Chondrocyte (in vitro differentiated cells): ENCODE results near the gene MAP2K5. TPM values are rescaled to one million over a fixed set of nuclear protein-coding genes. Genes with fewer than 3 reads are reported as not detected.

Experiments
- DNase-seq: peaks from one replicate; pipeline ENCODE4 v3.0.0; 2021; ENCODE audit warnings: mixed read lengths, low spot score
- H3K27ac Mint-ChIP-seq: one replicate; pipeline ENCODE4 v1.8.0; 2021; ENCODE audit warnings: mild to moderate bottlenecking, moderate library complexity, mixed read lengths; ENCODE audit not compliant: unreplicated experiment
- H3K27me3 Mint-ChIP-seq: 2 replicates; pipeline ENCODE4 v1.8.0; 2021; ENCODE audit warnings: low read depth, mixed read lengths
- H3K36me3 Mint-ChIP-seq: 2 replicates; pipeline ENCODE4 v1.8.0; 2021; ENCODE audit warnings: low read depth, mixed read lengths
- H3K4me1 Mint-ChIP-seq: 2 replicates; pipeline ENCODE4 v1.8.0; 2021; ENCODE audit warnings: low read depth, mild to moderate bottlenecking, mixed read lengths
- H3K4me3 Mint-ChIP-seq: one replicate; pipeline ENCODE4 v1.8.0; 2021; ENCODE audit warnings: mild to moderate bottlenecking, moderate library complexity, mixed read lengths; ENCODE audit not compliant: unreplicated experiment
- H3K9me3 Mint-ChIP-seq: 2 replicates; pipeline ENCODE4 v1.8.0; 2021; ENCODE audit warnings: low read depth, mixed read lengths
- total RNA-seq: library from RNA; stranded (reverse); gene quantifications from 3 replicates; pipeline ENCODE4 v1.2.1, GENCODE V29; 2021
- TF ChIP-seq, protein P1 (sequence below): fragments of 200-600 bp; sonication (generic); IDR thresholded peaks from 2 replicates; pipeline ENCODE4 v1.5.0; 2021; ENCODE audit warnings: antibody characterized with exemption, mild to moderate bottlenecking, moderate library complexity

MAP2K5 gene
- total RNA-seq, 1 donor from 2014 or later = 14.0 TPM

DNA sequence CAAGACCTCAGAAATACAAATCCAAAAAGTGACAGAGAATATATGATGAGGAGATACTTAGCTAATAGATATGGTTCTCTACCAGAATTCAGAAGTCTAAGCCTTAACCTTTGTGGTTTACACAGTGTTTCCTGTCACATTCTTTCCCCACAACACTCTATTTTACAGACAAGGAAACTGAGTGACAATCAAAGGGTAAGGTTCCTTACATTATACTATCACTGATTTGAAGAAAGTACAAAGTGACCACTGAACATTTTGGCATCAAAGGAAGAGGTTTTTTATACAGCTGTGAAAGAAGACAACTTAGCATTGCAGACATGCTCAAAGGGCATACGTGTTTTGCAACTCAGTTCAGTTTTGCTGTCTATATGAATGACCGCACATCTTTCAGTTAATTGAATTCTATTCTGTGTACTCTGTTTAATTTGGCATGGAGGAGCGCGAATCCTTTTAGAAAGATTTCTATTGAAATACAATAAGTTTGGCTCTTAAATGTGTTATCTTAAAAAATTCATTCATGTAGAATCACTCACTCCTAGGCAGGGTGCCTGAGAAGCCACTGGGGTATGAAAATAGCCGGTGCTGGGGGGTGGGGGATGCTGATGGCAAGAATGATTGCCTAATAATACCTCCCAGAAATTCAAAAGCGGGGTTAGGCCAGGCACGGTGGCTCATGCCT, 216.3 kb downstream of the MAP2K5 start:
- H3K36me3 Mint-ChIP-seq = peaks cover 4% of the 10 kb centered on the region
- H3K9me3 Mint-ChIP-seq = no peaks in the 10 kb centered on the region
- peaks cover 4% of the 10 kb centered on the region for H3K4me1 Mint-ChIP-seq
- H3K27ac Mint-ChIP-seq = no peak overlapping the region
- TF ChIP-seq, protein P1, sequence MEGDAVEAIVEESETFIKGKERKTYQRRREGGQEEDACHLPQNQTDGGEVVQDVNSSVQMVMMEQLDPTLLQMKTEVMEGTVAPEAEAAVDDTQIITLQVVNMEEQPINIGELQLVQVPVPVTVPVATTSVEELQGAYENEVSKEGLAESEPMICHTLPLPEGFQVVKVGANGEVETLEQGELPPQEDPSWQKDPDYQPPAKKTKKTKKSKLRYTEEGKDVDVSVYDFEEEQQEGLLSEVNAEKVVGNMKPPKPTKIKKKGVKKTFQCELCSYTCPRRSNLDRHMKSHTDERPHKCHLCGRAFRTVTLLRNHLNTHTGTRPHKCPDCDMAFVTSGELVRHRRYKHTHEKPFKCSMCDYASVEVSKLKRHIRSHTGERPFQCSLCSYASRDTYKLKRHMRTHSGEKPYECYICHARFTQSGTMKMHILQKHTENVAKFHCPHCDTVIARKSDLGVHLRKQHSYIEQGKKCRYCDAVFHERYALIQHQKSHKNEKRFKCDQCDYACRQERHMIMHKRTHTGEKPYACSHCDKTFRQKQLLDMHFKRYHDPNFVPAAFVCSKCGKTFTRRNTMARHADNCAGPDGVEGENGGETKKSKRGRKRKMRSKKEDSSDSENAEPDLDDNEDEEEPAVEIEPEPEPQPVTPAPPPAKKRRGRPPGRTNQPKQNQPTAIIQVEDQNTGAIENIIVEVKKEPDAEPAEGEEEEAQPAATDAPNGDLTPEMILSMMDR = no peak
- no peak overlapping the region for H3K4me3 Mint-ChIP-seq
- H3K27me3 Mint-ChIP-seq = no peaks in the 10 kb centered on the region
- DNase-seq = no peak

DNA sequence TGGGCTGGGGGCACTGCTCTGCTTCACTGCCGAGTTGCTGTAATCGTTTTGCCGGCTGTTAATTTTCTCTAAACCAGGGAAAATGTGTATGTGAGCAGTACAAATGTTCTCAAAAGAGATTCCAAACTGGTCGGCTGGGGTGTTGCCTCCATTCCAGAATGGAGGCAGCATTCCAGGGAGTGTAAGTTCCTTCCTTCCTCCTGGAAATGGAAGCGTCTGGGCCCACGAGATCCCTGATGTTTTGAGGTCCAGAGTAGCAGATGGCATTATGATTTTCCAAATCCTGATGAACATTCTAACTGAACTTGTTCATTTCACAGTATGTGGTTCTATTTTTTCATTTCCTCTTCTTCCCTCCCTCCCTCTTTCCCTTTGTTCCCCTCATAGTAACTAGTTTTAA, 218.4 kb downstream of the MAP2K5 start:
- Mint-ChIP-seq H3K9me3 (no peaks in the 10 kb centered on the region), H3K4me1 (peaks cover 4% of the 10 kb centered on the region), H3K4me3 (no peak overlapping the region), H3K27me3 (no peaks in the 10 kb centered on the region), H3K27ac (no peak overlapping the region), H3K36me3 (peaks cover 3% of the 10 kb centered on the region)
- DNase-seq = no peak
- TF ChIP-seq, protein P1 = no peak

DNA sequence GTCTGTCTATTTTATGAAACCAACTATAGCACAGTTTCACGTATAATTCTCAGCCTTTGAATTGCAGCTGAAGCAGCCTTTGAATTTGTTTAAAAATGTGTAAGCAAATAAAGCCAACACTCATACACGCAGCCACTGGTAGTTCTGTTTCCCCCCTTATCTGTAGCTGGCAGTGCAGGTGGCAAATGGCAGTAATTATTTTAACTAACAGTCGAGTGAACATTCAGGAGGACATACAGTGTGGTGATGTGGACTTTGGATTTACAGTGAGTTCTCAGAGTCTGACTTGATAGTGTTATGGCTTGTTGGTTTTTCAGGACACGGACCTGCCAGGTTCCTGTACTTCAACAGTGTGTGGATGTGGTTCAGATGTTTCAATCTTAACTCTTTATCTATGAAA, 218.8 kb downstream of the MAP2K5 start:
- TF ChIP-seq, protein P1 = no peak
- no peaks in the 10 kb centered on the region for H3K27me3 Mint-ChIP-seq
- H3K9me3 Mint-ChIP-seq = no peaks in the 10 kb centered on the region
- no peak overlapping the region for H3K4me3 Mint-ChIP-seq
- H3K27ac Mint-ChIP-seq = no peak overlapping the region
- H3K4me1 Mint-ChIP-seq = peaks cover 4% of the 10 kb centered on the region
- DNase-seq = no peak
- H3K36me3 Mint-ChIP-seq = peaks cover 3% of the 10 kb centered on the region

DNA sequence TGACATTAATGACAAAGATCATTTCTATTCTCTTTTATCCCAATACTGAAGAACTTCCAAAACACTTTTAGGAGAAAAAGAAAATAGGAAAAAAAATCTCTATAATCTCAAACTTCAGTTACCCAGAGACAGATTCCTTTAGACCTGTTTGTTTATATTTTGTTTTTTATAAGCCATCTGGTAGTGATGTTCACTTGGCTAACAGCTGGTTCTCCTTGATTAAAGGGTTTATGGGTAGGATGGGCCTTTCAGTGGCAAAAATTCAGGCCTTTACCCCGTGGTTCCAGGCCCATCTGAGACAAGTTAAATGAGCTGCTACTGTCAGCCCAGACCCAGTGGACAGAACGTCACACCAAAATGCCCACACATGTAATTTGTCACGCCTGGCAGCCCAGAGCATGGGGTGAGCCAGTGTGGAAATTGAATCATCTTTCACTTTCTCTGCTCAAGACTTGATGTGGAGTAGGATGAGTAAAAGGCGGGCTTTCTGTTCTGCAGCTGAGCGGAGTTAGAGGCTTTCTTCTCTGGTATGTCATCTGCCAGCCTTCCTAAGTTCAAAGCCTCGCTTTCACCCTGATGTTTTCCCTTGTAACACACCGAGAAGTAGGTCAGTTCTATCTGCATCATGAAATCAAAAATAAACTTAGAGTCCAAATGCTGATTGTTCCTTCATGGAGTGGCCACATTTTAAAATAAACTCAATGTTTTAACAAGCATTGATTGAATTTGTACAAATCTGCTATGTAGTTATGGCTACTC, 220.3 kb downstream of the MAP2K5 start:
- TF ChIP-seq, protein P1 = no peak
- H3K4me1 Mint-ChIP-seq = peaks cover 4% of the 10 kb centered on the region
- no peak for DNase-seq
- no peaks in the 10 kb centered on the region for H3K27me3 Mint-ChIP-seq
- H3K36me3 Mint-ChIP-seq = peaks cover 3% of the 10 kb centered on the region
- H3K9me3 Mint-ChIP-seq = no peaks in the 10 kb centered on the region
- H3K27ac Mint-ChIP-seq = no peak overlapping the region
- H3K4me3 Mint-ChIP-seq = no peak overlapping the region

DNA sequence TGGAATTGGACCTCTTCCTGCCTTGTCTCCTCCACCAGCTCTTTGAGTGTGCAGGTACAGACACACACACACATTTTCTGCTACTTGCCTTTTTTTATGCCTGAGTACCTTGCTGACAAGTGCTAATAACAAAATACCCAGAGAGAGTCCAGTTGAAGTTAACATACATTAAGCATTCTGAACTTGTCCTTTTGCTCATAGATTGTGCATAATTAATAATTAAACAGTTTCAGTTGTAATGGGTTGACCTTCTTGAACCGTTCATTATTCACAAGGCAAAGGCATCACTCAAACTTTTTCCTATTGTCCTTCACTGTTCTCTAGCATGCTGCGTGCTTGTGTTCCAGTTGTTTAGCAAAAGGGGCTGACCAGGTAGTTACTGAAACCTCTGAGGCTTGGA, 223.2 kb downstream of the MAP2K5 start:
- H3K27ac Mint-ChIP-seq = no peak overlapping the region
- TF ChIP-seq, protein P1 = no peak
- H3K4me3 Mint-ChIP-seq = no peak overlapping the region

More for the DNA sequence above, 223.2 kb downstream of the MAP2K5 start:
- Mint-ChIP-seq H3K4me1 (no peaks in the 10 kb centered on the region), H3K27me3 (no peaks in the 10 kb centered on the region), H3K36me3 (peaks cover 4% of the 10 kb centered on the region), H3K9me3 (no peaks in the 10 kb centered on the region)
- DNase-seq = no peak
